ENCODE results near the gene DNMBP. TPM values are rescaled to one million over a fixed set of nuclear protein-coding genes. Genes with fewer than 3 reads are reported as not detected.

Gene DNMBP
- total RNA-seq, 1 experiment from 2014 or later, result 60.3 TPM

DNA sequence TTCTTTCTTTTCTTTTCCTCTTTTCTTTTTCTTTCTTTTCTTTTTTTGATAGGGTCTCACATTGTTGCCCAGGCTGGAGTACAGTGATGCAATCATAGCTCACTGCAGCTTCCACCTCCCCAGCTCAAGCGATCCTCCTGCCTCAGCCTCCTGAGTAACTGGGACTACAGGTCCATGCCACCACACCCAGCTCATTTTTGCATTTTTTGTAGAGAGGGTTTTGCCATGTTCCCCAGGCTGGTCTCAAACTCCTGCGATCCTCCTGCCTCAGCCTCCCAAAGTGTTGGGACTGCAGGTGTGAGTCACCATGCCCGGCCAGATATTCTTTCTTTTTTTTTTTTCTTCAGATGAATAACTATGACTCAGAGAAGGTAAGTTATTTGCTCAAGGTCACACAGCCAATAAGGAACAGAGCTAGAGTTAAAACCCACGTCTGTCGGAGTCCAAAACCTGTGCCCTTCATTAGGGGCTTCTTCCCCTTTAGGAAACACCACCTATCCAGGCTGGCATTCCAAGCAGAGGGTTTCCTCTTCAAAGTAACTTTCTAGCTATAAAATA, 28.1 kb upstream of the DNMBP start:
- H3K4me2 ChIP-seq (ENCODE audit: low read length), result peak overlapping the region; percentile 47
- H3K27ac ChIP-seq (ENCODE audit: low read depth, low read length), result no peak overlapping the region
- BruUV-seq (replicated peaks), result no TSS peak
- no peaks in the 10 kb centered on the region for H3K79me2 ChIP-seq (ENCODE audit: insufficient read depth, low read length)
- RAD21 ChIA-PET (ENCODE audit: low non-redundant PET in 1 of 2, low total read pairs in 2 of 2, uncharacterized antibody in 2 of 2, unreplicated experiment in 2 of 2), result no interaction called here
- TF ChIP-seq REST (IDR thresholded peaks at IDR 0.05; ENCODE audit: low read depth), result no peak
- no peak for TF ChIP-seq CBX3 (IDR thresholded peaks at IDR 0.05; ENCODE audit: low read depth)
- TF ChIP-seq RAD21 (IDR thresholded peaks at IDR 0.05; ENCODE audit: low read depth), result no peak
- TF ChIP-seq, protein P1, sequence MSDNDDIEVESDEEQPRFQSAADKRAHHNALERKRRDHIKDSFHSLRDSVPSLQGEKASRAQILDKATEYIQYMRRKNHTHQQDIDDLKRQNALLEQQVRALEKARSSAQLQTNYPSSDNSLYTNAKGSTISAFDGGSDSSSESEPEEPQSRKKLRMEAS (IDR thresholded peaks at IDR 0.05), result no peak
- TF ChIP-seq EZH2 (IDR thresholded peaks at IDR 0.05), result no peak
- TF ChIP-seq ELF1 (IDR thresholded peaks at IDR 0.05; ENCODE audit: borderline replicate concordance, low read depth), result no peak
- no peak for TF ChIP-seq EGR1 (IDR thresholded peaks at IDR 0.05; ENCODE audit: low read depth)
- TF ChIP-seq SRF (IDR thresholded peaks at IDR 0.05; ENCODE audit: low read depth), result no peak
- no peak for TF ChIP-seq POLR2AphosphoS5 (IDR thresholded peaks at IDR 0.05; ENCODE audit: low read depth, low read length)
- no peak for TF ChIP-seq CTCF (IDR thresholded peaks at IDR 0.05 in 2 of 3, conservative IDR thresholded peaks at IDR 0.05 in 1 of 3; ENCODE audit: borderline replicate concordance in 1 of 3, insufficient read depth in 1 of 3, low read depth in 2 of 3, low read length in 2 of 3)
- TF ChIP-seq YY1 (IDR thresholded peaks at IDR 0.05; ENCODE audit: extremely low read depth, insufficient replicate concordance, low read depth, low read length), result no peak
- TF ChIP-seq CEBPB (IDR thresholded peaks at IDR 0.05; ENCODE audit: low read depth), result no peak
- H3K9me3 ChIP-seq (ENCODE audit: control insufficient read depth in 1 of 2, insufficient read depth in 1 of 2, low read depth in 1 of 2, low read length in 2 of 2), result no peaks in the 10 kb centered on the region
- no peaks in the 10 kb centered on the region for H3K36me3 ChIP-seq (ENCODE audit: control insufficient read depth in 1 of 2, insufficient read depth in 2 of 2, low read length in 2 of 2)
- H4K20me1 ChIP-seq (ENCODE audit: insufficient read depth), result no peaks in the 10 kb centered on the region
- intact Hi-C loops (cut with micrococcal nuclease), result loop anchor here (2.0 kb wide), 1 partner anchor 19 kb away; no protein-coding TSS in a partner anchor
- CTCF ChIA-PET, result interaction anchor here (1.3 to 2.0 kb wide), 2 partner anchors 8 to 13 kb away, joined by 3 to 7 read pairs; no protein-coding TSS in a partner anchor
- H3K4me1 ChIP-seq (ENCODE audit: control insufficient read depth in 1 of 2, insufficient read depth in 2 of 2, low read length in 2 of 2), result peaks cover 20 to 34% of the 10 kb centered on the region in 2 experiments
- peak overlapping the region; percentile 77 for H2AFZ ChIP-seq (ENCODE audit: low read depth, low read length, poor library complexity, severe bottlenecking)
- no peaks in the 10 kb centered on the region for H3K9me2 ChIP-seq (ENCODE audit: insufficient read depth)
- ATAC-seq, result peak; percentile 34
- POLR2A ChIA-PET, result no interaction called here
- H3K9ac ChIP-seq (ENCODE audit: low read length), result no peak overlapping the region
- H3K4me3 ChIP-seq (replicated peaks in 1 of 2; ENCODE audit: low read depth in 1 of 2, low read length in 2 of 2), result no peak overlapping the region
- no peak for DNase-seq (ENCODE audit: low read depth, low spot score)
- no peaks in the 10 kb centered on the region for H3K27me3 ChIP-seq (ENCODE audit: insufficient read depth, low read length)
